Ishikawa (cell line): ENCODE measurements around the gene LRRTM4.

Source experiments
- EGR1 ChIP-seq: IDR thresholded peaks from 2 replicates; pipeline ENCODE4 v1.6.1; 2012
- EP300 ChIP-seq: IDR thresholded peaks from 2 replicates; pipeline ENCODE4 v1.6.1; 2012; ENCODE audit warnings: borderline replicate concordance
- FOXM1 ChIP-seq: IDR thresholded peaks from 2 replicates; pipeline ENCODE4 v1.6.1; 2012; ENCODE audit warnings: low read depth, borderline replicate concordance
- MAX ChIP-seq: IDR thresholded peaks from 2 replicates; pipeline ENCODE4 v1.6.1; 2012
- RAD21 ChIP-seq: IDR thresholded peaks from 2 replicates; pipeline ENCODE4 v1.6.1; 2012; ENCODE audit warnings: low read depth
- REST ChIP-seq: IDR thresholded peaks from 2 replicates; pipeline ENCODE4 v1.6.1; 2012; ENCODE audit warnings: low read depth, mild to moderate bottlenecking
- YY1 ChIP-seq: IDR thresholded peaks from 2 replicates; pipeline ENCODE4 v1.6.1; 2012; ENCODE audit warnings: low read depth

- no peak for TF ChIP-seq MAX
- TF ChIP-seq REST, result no peak
- TF ChIP-seq YY1, result no peak
- TF ChIP-seq FOXM1, result no peak
- no peak for TF ChIP-seq EP300
- no peak for TF ChIP-seq RAD21
- no peak for TF ChIP-seq EGR1
Observed at GRCh38 chr2:77081597-77081996, 440.6 kb downstream of the LRRTM4 start.
